ENCODE data around the gene RPL7A. TPM values are rescaled to one million over a fixed set of nuclear protein-coding genes. Genes with fewer than 3 reads are reported as not detected.

Gene RPL7A
- total RNA-seq, 1 donor from 2014 or later = 1,772 TPM

- no peaks in the 10 kb centered on the region for H3K9me3 Mint-ChIP-seq (ENCODE audit: unreplicated experiment)
- H3K4me3 Mint-ChIP-seq (ENCODE audit: unreplicated experiment) = no peak overlapping the region
These were observed 45.4 kb downstream of the RPL7A start for GRCh38 chr9:133393399-133393798.

GRCh38 chr9:133394687-133395271, 46.8 kb downstream of the RPL7A start:
- no peak for TF ChIP-seq CTCF (IDR thresholded peaks at IDR 0.05)

More at GRCh38 chr9:133393399-133393798, 45.4 kb downstream of the RPL7A start:
- no peaks in the 10 kb centered on the region for H3K4me1 Mint-ChIP-seq (ENCODE audit: unreplicated experiment)
- no peak overlapping the region for H3K27ac Mint-ChIP-seq (ENCODE audit: unreplicated experiment)
- DNase-seq (ENCODE audit: extremely low spot score, unreplicated experiment) = no peak
- H3K36me3 Mint-ChIP-seq (ENCODE audit: unreplicated experiment) = no peaks in the 10 kb centered on the region
- TF ChIP-seq CTCF (IDR thresholded peaks at IDR 0.05) = no peak
- H3K27me3 Mint-ChIP-seq (ENCODE audit: unreplicated experiment) = peaks cover 20% of the 10 kb centered on the region

GRCh38 chr9:133396952-133397351, 48.9 kb downstream of the RPL7A start:
- H3K27ac Mint-ChIP-seq (ENCODE audit: unreplicated experiment) = no peak overlapping the region
- H3K4me3 Mint-ChIP-seq (ENCODE audit: unreplicated experiment) = no peak overlapping the region
- no peak for DNase-seq (ENCODE audit: extremely low spot score, unreplicated experiment)
- H3K9me3 Mint-ChIP-seq (ENCODE audit: unreplicated experiment) = no peaks in the 10 kb centered on the region
- H3K27me3 Mint-ChIP-seq (ENCODE audit: unreplicated experiment) = peaks cover 18% of the 10 kb centered on the region
- no peaks in the 10 kb centered on the region for H3K4me1 Mint-ChIP-seq (ENCODE audit: unreplicated experiment)
- no peaks in the 10 kb centered on the region for H3K36me3 Mint-ChIP-seq (ENCODE audit: unreplicated experiment)
- peak; percentile 32 for TF ChIP-seq CTCF (IDR thresholded peaks at IDR 0.05)

More at GRCh38 chr9:133394687-133395271, 46.8 kb downstream of the RPL7A start:
- H3K4me1 Mint-ChIP-seq (ENCODE audit: unreplicated experiment) = no peaks in the 10 kb centered on the region
- H3K4me3 Mint-ChIP-seq (ENCODE audit: unreplicated experiment) = no peak overlapping the region
- H3K27me3 Mint-ChIP-seq (ENCODE audit: unreplicated experiment) = peaks cover 20% of the 10 kb centered on the region
- H3K36me3 Mint-ChIP-seq (ENCODE audit: unreplicated experiment) = no peaks in the 10 kb centered on the region
- no peak overlapping the region for H3K27ac Mint-ChIP-seq (ENCODE audit: unreplicated experiment)
- no peaks in the 10 kb centered on the region for H3K9me3 Mint-ChIP-seq (ENCODE audit: unreplicated experiment)
- no peak for DNase-seq (ENCODE audit: extremely low spot score, unreplicated experiment)

GRCh38 chr9:133397370-133397769, 49.4 kb downstream of the RPL7A start:
- no peak overlapping the region for H3K27ac Mint-ChIP-seq (ENCODE audit: unreplicated experiment)

GRCh38 chr9:133397895-133398294, 49.9 kb downstream of the RPL7A start:
- no peak for DNase-seq (ENCODE audit: extremely low spot score, unreplicated experiment)
- no peaks in the 10 kb centered on the region for H3K9me3 Mint-ChIP-seq (ENCODE audit: unreplicated experiment)
- H3K27me3 Mint-ChIP-seq (ENCODE audit: unreplicated experiment) = peaks cover 18% of the 10 kb centered on the region
- no peaks in the 10 kb centered on the region for H3K4me1 Mint-ChIP-seq (ENCODE audit: unreplicated experiment)
- H3K4me3 Mint-ChIP-seq (ENCODE audit: unreplicated experiment) = no peak overlapping the region
- no peak overlapping the region for H3K27ac Mint-ChIP-seq (ENCODE audit: unreplicated experiment)
- TF ChIP-seq CTCF (IDR thresholded peaks at IDR 0.05) = no peak
- H3K36me3 Mint-ChIP-seq (ENCODE audit: unreplicated experiment) = no peaks in the 10 kb centered on the region

More at GRCh38 chr9:133397370-133397769, 49.4 kb downstream of the RPL7A start:
- H3K9me3 Mint-ChIP-seq (ENCODE audit: unreplicated experiment) = no peaks in the 10 kb centered on the region
- no peak for TF ChIP-seq CTCF (IDR thresholded peaks at IDR 0.05)
- no peaks in the 10 kb centered on the region for H3K36me3 Mint-ChIP-seq (ENCODE audit: unreplicated experiment)
- H3K4me1 Mint-ChIP-seq (ENCODE audit: unreplicated experiment) = no peaks in the 10 kb centered on the region
- peaks cover 18% of the 10 kb centered on the region for H3K27me3 Mint-ChIP-seq (ENCODE audit: unreplicated experiment)
- no peak overlapping the region for H3K4me3 Mint-ChIP-seq (ENCODE audit: unreplicated experiment)
- no peak for DNase-seq (ENCODE audit: extremely low spot score, unreplicated experiment)

Measured in osteocyte (in vitro differentiated cells).